Ascending aorta (tissue), 2 donors: ENCODE measurements around the gene OR52E2. TPM values are rescaled to one million over a fixed set of nuclear protein-coding genes. Genes with fewer than 3 reads are reported as not detected.

Experiments used
- DNase-seq, 2 donors: peaks; one replicate each; pipeline ENCODE4 v3.0.0-alpha.2; 2019; ENCODE audit warnings: low spot score in 2 of 2
- H3K27ac ChIP-seq, 2 donors: fragments of 200-600 bp; sonication (generic); one replicate each; pipeline ENCODE4 v1.5.1; 2016 to 2017; ENCODE audit warnings: mild to moderate bottlenecking in 1 of 2
- H3K27me3 ChIP-seq: fragments of 200-600 bp; sonication (generic); one replicate; pipeline ENCODE4 v1.5.1; 2017
- H3K36me3 ChIP-seq, 2 donors: fragments of 200-600 bp; sonication (generic); one replicate each; pipeline ENCODE4 v1.5.1; 2016
- H3K4me1 ChIP-seq, 2 donors: fragments of 200-600 bp; sonication (generic); one replicate each; pipeline ENCODE4 v1.5.1; 2016 to 2017; ENCODE audit warnings: mild to moderate bottlenecking in 1 of 2
- H3K4me3 ChIP-seq, 2 donors: fragments of 200-600 bp; sonication (generic); one replicate each; pipeline ENCODE4 v1.5.1; 2016 to 2017; ENCODE audit warnings: mild to moderate bottlenecking in 1 of 2
- H3K9me3 ChIP-seq, 2 donors: fragments of 200-600 bp; sonication (generic); one replicate each; pipeline ENCODE4 v1.5.1; 2016
- intact Hi-C: fragments of 100-400 bp; cut with DNase I; formaldehyde crosslinking; loops from one replicate; pipeline ENCODE4 v1.15.1; 2023
- total RNA-seq: library from RNA; depleted of rRNA; stranded (reverse); fragments of >200 nt; gene quantifications from one replicate; pipeline ENCODE4 v1.1.0, GENCODE V29; 2016
- TF ChIP-seq, protein P1 (sequence below), 3 experiments: fragments of 200-600 bp in 2 of 3; fragments of 450-650 bp in 1 of 3; sonication (generic) in 2 of 3; IDR thresholded peaks; one replicate each; pipeline ENCODE4 v1.5.1; 2016 to 2019; ENCODE audit warnings: antibody characterized with exemption in 3 of 3, mild to moderate bottlenecking in 1 of 3, moderate library complexity in 1 of 3

The OR52E2 gene
- total RNA-seq, 1 donor from 2014 or later: not detected

DNA sequence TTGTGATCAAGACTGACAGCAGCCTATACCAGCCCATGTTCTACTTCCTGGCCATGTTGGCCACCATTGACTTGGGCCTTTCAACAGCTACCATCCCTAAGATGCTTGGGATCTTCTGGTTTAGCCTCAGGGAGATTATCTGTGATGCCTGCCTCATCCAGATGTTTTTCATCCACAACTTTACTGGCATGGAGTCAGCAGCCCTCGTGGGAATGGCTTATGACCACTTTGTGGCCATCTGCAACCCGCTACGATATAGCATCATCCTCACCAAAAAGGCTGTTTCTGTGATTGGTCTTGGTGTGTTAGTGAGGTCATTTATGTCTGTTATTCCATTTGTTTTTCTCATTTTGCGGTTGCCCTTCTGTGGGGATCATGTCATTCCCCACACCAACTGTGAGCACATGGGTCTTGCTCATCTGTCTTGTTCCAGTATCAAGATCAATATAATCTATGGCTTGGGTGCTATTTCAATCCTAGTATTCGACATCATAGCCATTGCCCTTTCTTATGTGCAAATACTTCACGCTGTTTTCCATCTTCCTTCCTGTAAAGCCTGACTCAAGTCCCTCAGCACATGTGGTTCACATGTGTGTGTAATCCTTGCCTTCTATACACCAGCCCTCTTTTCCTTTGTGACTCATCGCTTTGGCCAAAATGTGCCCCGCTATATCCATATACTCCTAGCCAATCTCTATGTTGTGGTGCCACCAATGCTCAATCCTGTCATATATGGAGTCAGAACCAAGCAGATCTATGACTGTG lies 33.6 kb upstream of the OR52E2 start:
- Histone ChIP-seq H3K27ac (no peak overlapping the region), H3K4me1 (no peaks in the 10 kb centered on the region), H3K27me3 (no peaks in the 10 kb centered on the region), H3K9me3 (no peaks in the 10 kb centered on the region), H3K36me3 (no peaks in the 10 kb centered on the region), H3K4me3 (no peak overlapping the region)
- TF ChIP-seq, protein P1, sequence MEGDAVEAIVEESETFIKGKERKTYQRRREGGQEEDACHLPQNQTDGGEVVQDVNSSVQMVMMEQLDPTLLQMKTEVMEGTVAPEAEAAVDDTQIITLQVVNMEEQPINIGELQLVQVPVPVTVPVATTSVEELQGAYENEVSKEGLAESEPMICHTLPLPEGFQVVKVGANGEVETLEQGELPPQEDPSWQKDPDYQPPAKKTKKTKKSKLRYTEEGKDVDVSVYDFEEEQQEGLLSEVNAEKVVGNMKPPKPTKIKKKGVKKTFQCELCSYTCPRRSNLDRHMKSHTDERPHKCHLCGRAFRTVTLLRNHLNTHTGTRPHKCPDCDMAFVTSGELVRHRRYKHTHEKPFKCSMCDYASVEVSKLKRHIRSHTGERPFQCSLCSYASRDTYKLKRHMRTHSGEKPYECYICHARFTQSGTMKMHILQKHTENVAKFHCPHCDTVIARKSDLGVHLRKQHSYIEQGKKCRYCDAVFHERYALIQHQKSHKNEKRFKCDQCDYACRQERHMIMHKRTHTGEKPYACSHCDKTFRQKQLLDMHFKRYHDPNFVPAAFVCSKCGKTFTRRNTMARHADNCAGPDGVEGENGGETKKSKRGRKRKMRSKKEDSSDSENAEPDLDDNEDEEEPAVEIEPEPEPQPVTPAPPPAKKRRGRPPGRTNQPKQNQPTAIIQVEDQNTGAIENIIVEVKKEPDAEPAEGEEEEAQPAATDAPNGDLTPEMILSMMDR (IDR thresholded peaks at IDR 0.05): no peak
- DNase-seq: no peak
- intact Hi-C loops: no loop called here

DNA sequence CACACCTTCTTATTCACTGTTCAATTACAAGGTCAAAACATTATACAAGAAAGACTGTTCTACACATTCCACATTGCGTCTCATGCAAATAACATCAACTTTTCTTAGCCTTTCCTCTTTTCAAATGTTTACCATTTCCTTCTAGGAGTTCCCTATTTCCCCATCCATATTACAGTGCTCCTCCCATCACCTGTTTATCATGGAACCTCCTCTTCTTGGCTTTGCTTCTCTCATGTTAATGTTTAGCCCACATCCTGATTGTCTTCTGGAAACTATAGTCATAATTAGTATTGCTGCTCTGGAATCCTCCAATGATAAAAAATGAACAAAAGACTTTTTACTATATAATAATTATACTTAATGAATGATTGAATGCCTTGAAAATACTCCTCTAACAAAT lies 31.2 kb upstream of the OR52E2 start:
- H3K4me3 ChIP-seq: no peak overlapping the region
- H3K36me3 ChIP-seq: no peaks in the 10 kb centered on the region
- H3K27me3 ChIP-seq: no peaks in the 10 kb centered on the region
- no peaks in the 10 kb centered on the region for H3K9me3 ChIP-seq
- H3K4me1 ChIP-seq: no peaks in the 10 kb centered on the region
- no peak overlapping the region for H3K27ac ChIP-seq
- intact Hi-C loops: no loop called here
- DNase-seq: no peak
- TF ChIP-seq, protein P1 (IDR thresholded peaks at IDR 0.05): no peak

DNA sequence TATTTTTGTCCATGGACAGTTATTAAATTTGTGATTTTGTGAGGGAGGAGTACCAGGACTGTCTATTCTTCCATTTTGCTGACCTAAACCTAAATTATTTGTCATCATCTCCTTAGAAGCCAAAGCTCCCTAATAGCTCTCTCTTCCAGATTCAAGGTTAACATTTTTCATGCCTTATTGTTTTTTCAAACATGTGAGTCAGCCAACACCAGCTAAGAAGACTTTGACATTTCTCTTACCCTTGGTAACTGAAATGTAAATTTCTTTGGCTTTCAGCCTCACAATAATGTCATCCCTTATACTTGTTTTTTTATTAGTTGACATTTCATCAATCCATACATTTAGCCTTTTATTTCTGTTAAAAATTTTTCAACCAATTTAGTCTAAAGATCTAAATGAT lies 29.1 kb upstream of the OR52E2 start:
- no peak for DNase-seq
- TF ChIP-seq, protein P1 (IDR thresholded peaks at IDR 0.05): no peak
- Histone ChIP-seq H3K36me3 (no peaks in the 10 kb centered on the region), H3K9me3 (no peaks in the 10 kb centered on the region), H3K27me3 (no peaks in the 10 kb centered on the region), H3K4me3 (no peak overlapping the region), H3K4me1 (no peaks in the 10 kb centered on the region), H3K27ac (no peak overlapping the region)
- intact Hi-C loops: no loop called here

DNA sequence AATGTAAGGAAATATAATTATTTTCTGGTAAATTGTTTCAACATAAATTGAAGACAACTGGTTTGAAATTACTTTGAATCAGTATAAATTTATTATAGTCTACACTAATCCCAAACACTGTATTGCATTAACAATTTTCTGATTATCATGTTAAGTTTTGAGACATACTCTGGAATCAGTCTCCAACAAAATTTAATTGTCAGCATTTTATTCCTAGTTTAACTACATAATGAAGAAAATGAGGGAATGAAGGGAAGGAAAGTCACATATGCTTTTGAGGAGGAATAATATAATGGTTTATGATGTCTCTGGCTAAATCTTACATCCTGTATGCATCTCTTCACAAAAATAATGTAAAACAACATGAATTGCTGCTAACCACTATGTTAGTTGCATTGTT lies 24.2 kb upstream of the OR52E2 start:
- no peak for DNase-seq
- Histone ChIP-seq H3K27me3 (no peaks in the 10 kb centered on the region), H3K4me1 (no peaks in the 10 kb centered on the region), H3K9me3 (no peaks in the 10 kb centered on the region), H3K4me3 (no peak overlapping the region), H3K36me3 (no peaks in the 10 kb centered on the region), H3K27ac (no peak overlapping the region)
- TF ChIP-seq, protein P1 (IDR thresholded peaks at IDR 0.05): no peak
- intact Hi-C loops: no loop called here

DNA sequence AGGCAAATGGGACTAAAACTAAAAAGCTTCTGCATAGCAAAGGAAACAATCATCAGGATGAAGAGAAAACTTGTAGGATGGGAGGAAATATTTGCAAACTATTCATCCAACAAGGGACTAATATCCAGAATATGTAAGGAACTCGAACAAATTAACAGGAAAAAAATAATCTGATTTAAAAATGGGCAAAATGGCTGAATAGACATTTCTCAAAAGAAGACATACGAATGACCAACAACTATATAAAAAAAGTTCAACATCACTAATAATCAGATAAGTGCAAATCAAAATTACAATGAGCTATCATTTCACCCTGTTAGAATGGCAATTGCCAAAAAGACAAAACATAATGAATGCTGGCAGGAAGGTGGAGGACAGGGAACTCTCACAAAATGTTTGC lies 22.0 kb upstream of the OR52E2 start:
- no peaks in the 10 kb centered on the region for H3K36me3 ChIP-seq
- H3K4me3 ChIP-seq: no peak overlapping the region
- intact Hi-C loops: no loop called here
- no peak for DNase-seq
- no peaks in the 10 kb centered on the region for H3K27me3 ChIP-seq
- TF ChIP-seq, protein P1 (IDR thresholded peaks at IDR 0.05): no peak
- H3K27ac ChIP-seq: no peak overlapping the region
- no peaks in the 10 kb centered on the region for H3K9me3 ChIP-seq
- no peaks in the 10 kb centered on the region for H3K4me1 ChIP-seq
